ENCODE measurements around the gene TMEM212.

The TMEM212 gene

GRCh38 chr3:171860830-171861535 lies 17.8 kb downstream of the TMEM212 start:
- DNase-seq (ENCODE audit: low read depth): no peak

- DNase-seq (ENCODE audit: low read depth): no peak
Measured at GRCh38 chr3:171862392-171862791, 19.2 kb downstream of the TMEM212 start.

GRCh38 chr3:171862993-171863521 lies 19.9 kb downstream of the TMEM212 start:
- DNase-seq (ENCODE audit: low read depth): no peak

- DNase-seq (ENCODE audit: low read depth): no peak
Measured at GRCh38 chr3:171863920-171864319, 20.8 kb downstream of the TMEM212 start.

- DNase-seq (ENCODE audit: low read depth): no peak
Measured at GRCh38 chr3:171865191-171865865, 22.2 kb downstream of the TMEM212 start.

GRCh38 chr3:171867981-171868380 lies 24.8 kb downstream of the TMEM212 start:
- no peak for DNase-seq (ENCODE audit: low read depth)

- DNase-seq (ENCODE audit: low read depth): no peak
Measured at GRCh38 chr3:171871392-171872274, 28.5 kb downstream of the TMEM212 start.

GRCh38 chr3:171873580-171873979 lies 30.4 kb downstream of the TMEM212 start:
- DNase-seq (ENCODE audit: low read depth): no peak

- DNase-seq (ENCODE audit: low read depth): no peak
Measured at GRCh38 chr3:171874251-171874681, 31.1 kb downstream of the TMEM212 start.

- no peak for DNase-seq (ENCODE audit: low read depth)
Measured at GRCh38 chr3:171874879-171875278, 31.7 kb downstream of the TMEM212 start.

GRCh38 chr3:171875923-171876412 lies 32.8 kb downstream of the TMEM212 start:
- no peak for DNase-seq (ENCODE audit: low read depth)

- no peak for DNase-seq (ENCODE audit: low read depth)
Measured at GRCh38 chr3:171876680-171877147, 33.6 kb downstream of the TMEM212 start.

GRCh38 chr3:171878461-171879225 lies 35.5 kb downstream of the TMEM212 start:
- DNase-seq (ENCODE audit: low read depth): no peak

GRCh38 chr3:171879472-171879871 lies 36.3 kb downstream of the TMEM212 start:
- no peak for DNase-seq (ENCODE audit: low read depth)

GRCh38 chr3:171880101-171880870 lies 37.1 kb downstream of the TMEM212 start:
- no peak for DNase-seq (ENCODE audit: low read depth)

GRCh38 chr3:171881251-171881650 lies 38.1 kb downstream of the TMEM212 start:
- no peak for DNase-seq (ENCODE audit: low read depth)

GRCh38 chr3:171883257-171883892 lies 40.2 kb downstream of the TMEM212 start:
- no peak for DNase-seq (ENCODE audit: low read depth)

- DNase-seq (ENCODE audit: low read depth): no peak
Measured at GRCh38 chr3:171883893-171884279, 40.7 kb downstream of the TMEM212 start.

- no peak for DNase-seq (ENCODE audit: low read depth)
Measured at GRCh38 chr3:171888466-171888865, 45.3 kb downstream of the TMEM212 start.

- DNase-seq (ENCODE audit: low read depth): no peak
Measured at GRCh38 chr3:171890398-171890797, 47.2 kb downstream of the TMEM212 start.

All from stimulated activated CD8-positive, alpha-beta memory T cell treated with anti-CD3 and anti-CD28 coated beads, Interleukin-15, amount 100 ng/mL, for 24 hours (primary cell).